H1 (cell line): ENCODE data around the gene DYRK1A. TPM values are rescaled to one million over a fixed set of nuclear protein-coding genes. Genes with fewer than 3 reads are reported as not detected.

ENCODE experiments used
- CTCF ChIA-PET: fragments of 300-600 bp; sonication (Branson Sonifier 250); formaldehyde crosslinking; loops from one replicate; lab custom pipeline; 2021; ENCODE audit not compliant: partially characterized antibody; lab: Charles Lee
- POLR2A ChIA-PET: fragments of 300-600 bp; sonication (Branson Sonifier 250); formaldehyde crosslinking; loops from one replicate; lab custom pipeline; 2021; ENCODE audit warnings: inconsistent platforms; ENCODE audit not compliant: partially characterized antibody; lab: Charles Lee
- DNase-seq, 2 experiments: peaks; one replicate each; pipeline versions ENCODE4 v3.0.0 to v3.0.0-alpha.2; 2010 to 2022; ENCODE audit warnings: low spot score in 2 of 2, low read depth in 1 of 2, mixed read lengths in 1 of 2
- FAIRE-seq: peaks from 2 replicates; lab custom pipeline; 2011; peaks lifted over from hg19 to GRCh38; lab: Jason Lieb, UNC
- H2AFZ ChIP-seq: 2 replicates; pipeline ENCODE4 v1.8.1; 2012; ENCODE audit warnings: low read length, inconsistent platforms
- H2AK5ac ChIP-seq: 2 replicates; pipeline ENCODE4 v1.6.1; 2013; ENCODE audit warnings: low read depth, low read length
- H2BK120ac ChIP-seq: replicated peaks from 2 replicates; pipeline ENCODE3; 2013; ENCODE audit warnings: low read depth, low read length, inconsistent platforms
- H2BK12ac ChIP-seq: 2 replicates; pipeline ENCODE4 v1.6.1; 2013; ENCODE audit warnings: low read depth, low read length
- H2BK15ac ChIP-seq: 2 replicates; pipeline ENCODE4 v1.6.1; 2013; ENCODE audit warnings: low read length
- H2BK20ac ChIP-seq: 2 replicates; pipeline ENCODE4 v1.6.1; 2013; ENCODE audit warnings: low read length
- H2BK5ac ChIP-seq: 2 replicates; pipeline ENCODE4 v1.6.1; 2013; ENCODE audit warnings: low read depth, low read length
- H3K14ac ChIP-seq: 2 replicates; pipeline ENCODE4 v1.6.1; 2013; ENCODE audit warnings: inconsistent platforms; ENCODE audit not compliant: insufficient read length
- H3K18ac ChIP-seq: 2 replicates; pipeline ENCODE4 v1.6.1; 2013; ENCODE audit warnings: low read length; ENCODE audit errors: extremely low read depth
- H3K23ac ChIP-seq: 2 replicates; pipeline ENCODE4 v1.6.1; 2013; ENCODE audit warnings: inconsistent platforms; ENCODE audit not compliant: insufficient read length
- H3K23me2 ChIP-seq: 2 replicates; pipeline ENCODE4 v1.6.1; 2013; ENCODE audit warnings: low read depth, low read length
- H3K27ac ChIP-seq: 2 replicates; pipeline ENCODE4 v1.6.1; 2011; ENCODE audit warnings: low read depth, low read length, inconsistent platforms
- H3K27me3 ChIP-seq, 4 experiments: replicated peaks in 1 of 4; 1 replicate in 1 of 4; 2 replicates in 3 of 4; pipeline versions ENCODE4 v1.6.1 to v1.8.1; 2011 to 2013; ENCODE audit warnings: low read length in 3 of 4, mild to moderate bottlenecking in 3 of 4, inconsistent platforms in 2 of 4, mixed read lengths in 2 of 4, moderate library complexity in 1 of 4; ENCODE audit not compliant: control insufficient read depth in 3 of 4, insufficient read depth in 3 of 4; ENCODE audit errors: extremely low read depth in 1 of 4
- H3K36me3 ChIP-seq, 4 experiments: 2 replicates each; pipeline versions ENCODE4 v1.6.1 to v1.8.1; 2011 to 2013; ENCODE audit warnings: mild to moderate bottlenecking in 4 of 4, low read length in 3 of 4, moderate library complexity in 2 of 4, control low read depth in 1 of 4, inconsistent platforms in 1 of 4; ENCODE audit not compliant: insufficient read depth in 4 of 4, control insufficient read depth in 2 of 4
- H3K4ac ChIP-seq: replicated peaks from 2 replicates; pipeline ENCODE3; 2013; ENCODE audit warnings: low read length, low read depth, mixed read lengths, inconsistent platforms; ENCODE audit not compliant: insufficient read length
- H3K4me1 ChIP-seq, 4 experiments: replicated peaks in 1 of 4; 1 replicate in 1 of 4; 2 replicates in 3 of 4; pipeline versions ENCODE4 v1.6.1 to v1.8.1; 2011 to 2013; ENCODE audit warnings: low read length in 3 of 4, inconsistent platforms in 2 of 4, mixed read lengths in 1 of 4; ENCODE audit not compliant: insufficient read depth in 4 of 4, control insufficient read depth in 3 of 4
- H3K4me2 ChIP-seq, 2 experiments: 2 replicates each; pipeline versions ENCODE4 v1.6.1 to v1.8.1; 2011 to 2013; ENCODE audit warnings: low read depth in 2 of 2, low read length in 2 of 2, control low read depth in 1 of 2, inconsistent platforms in 1 of 2, mild to moderate bottlenecking in 1 of 2; ENCODE audit not compliant: insufficient read depth in 1 of 2
- H3K4me3 ChIP-seq, 4 experiments: fragments of 200-600, 300-600 bp in 1 of 4; sonication (generic), shearing (Covaris generic), sonication (Bioruptor Twin) in 1 of 4; 2 replicates each; pipeline versions ENCODE4 v1.5.1 to v1.8.1; 2011 to 2016; ENCODE audit warnings: low read length in 4 of 4, low read depth in 3 of 4, control low read depth in 2 of 4, inconsistent platforms in 2 of 4, mild to moderate bottlenecking in 2 of 4, mixed read lengths in 1 of 4, moderate library complexity in 1 of 4; ENCODE audit not compliant: insufficient read depth in 2 of 4; ENCODE audit errors: extremely low read depth in 1 of 4
- H3K56ac ChIP-seq: replicated peaks from 2 replicates; pipeline ENCODE3; 2013; ENCODE audit warnings: low read depth, mild to moderate bottlenecking, mixed read lengths, low read length, inconsistent platforms; ENCODE audit not compliant: insufficient read length
- H3K79me1 ChIP-seq: 2 replicates; pipeline ENCODE4 v1.6.1; 2013; ENCODE audit warnings: low read depth, low read length, control low read depth
- H3K79me2 ChIP-seq, 2 experiments: 2 replicates each; pipeline versions ENCODE4 v1.6.1 to v1.8.1; 2012 to 2013; ENCODE audit warnings: low read length in 2 of 2, mild to moderate bottlenecking in 2 of 2, inconsistent platforms in 1 of 2; ENCODE audit not compliant: insufficient read depth in 2 of 2, control insufficient read depth in 1 of 2
- H3K9ac ChIP-seq, 4 experiments: replicated peaks in 1 of 4; 1 replicate in 1 of 4; 2 replicates in 3 of 4; pipeline versions ENCODE4 v1.6.1 to v1.8.1; 2011 to 2013; ENCODE audit warnings: low read depth in 3 of 4, low read length in 3 of 4, control low read depth in 2 of 4, mild to moderate bottlenecking in 2 of 4, moderate library complexity in 2 of 4, inconsistent platforms in 1 of 4; ENCODE audit errors: extremely low read depth in 1 of 4
- H3K9me3 ChIP-seq, 2 experiments: 2 replicates each; pipeline versions ENCODE4 v1.6.1 to v1.8.1; 2012 to 2013; ENCODE audit warnings: mild to moderate bottlenecking in 2 of 2, moderate library complexity in 2 of 2, control low read depth in 1 of 2, inconsistent platforms in 1 of 2, low read depth in 1 of 2, low read length in 1 of 2, mixed read lengths in 1 of 2; ENCODE audit not compliant: insufficient read depth in 2 of 2
- H4K20me1 ChIP-seq, 2 experiments: replicated peaks in 1 of 2; 2 replicates each; pipeline versions ENCODE3 to v1.8.1; 2011 to 2013; ENCODE audit warnings: inconsistent platforms in 2 of 2, low read length in 2 of 2, mild to moderate bottlenecking in 1 of 2; ENCODE audit not compliant: insufficient read depth in 2 of 2, control insufficient read depth in 1 of 2
- H4K5ac ChIP-seq: 2 replicates; pipeline ENCODE4 v1.6.1; 2013; ENCODE audit warnings: low read length, low read depth, mixed read lengths, inconsistent platforms; ENCODE audit not compliant: insufficient read length
- H4K8ac ChIP-seq: 2 replicates; pipeline ENCODE4 v1.8.0; 2013; ENCODE audit warnings: mild to moderate bottlenecking, moderate library complexity, low read length, inconsistent platforms; ENCODE audit not compliant: insufficient read depth; ENCODE audit errors: extremely low read depth
- H4K91ac ChIP-seq: replicated peaks from 2 replicates; pipeline ENCODE3; 2013; ENCODE audit warnings: low read length, mixed read lengths, inconsistent platforms; ENCODE audit not compliant: insufficient read length
- HDAC2 ChIP-seq, 2 experiments: fragments of 300-600 bp in 1 of 2; sonication (generic) in 1 of 2; IDR thresholded peaks; 2 replicates each; pipeline ENCODE4 v1.6.1; 2011 to 2012; ENCODE audit warnings: low read depth in 2 of 2, low read length in 2 of 2, mild to moderate bottlenecking in 2 of 2, moderate library complexity in 2 of 2, borderline replicate concordance in 1 of 2, inconsistent platforms in 1 of 2
- JUND ChIP-seq: IDR thresholded peaks from 2 replicates; pipeline ENCODE4 v1.6.1; 2011; ENCODE audit warnings: mild to moderate bottlenecking, improper control_type of control experiment, low read length
- USF2 ChIP-seq: IDR thresholded peaks from 2 replicates; pipeline ENCODE4 v1.6.1; 2011; ENCODE audit warnings: low read length, improper control_type of control experiment
- WGBS, 2 experiments: shearing (Covaris generic) in 1 of 2; methylation state at CpG; one replicate each; pipeline versions ENCODE4 v1.1.6 to v1.1.7; 2013 to 2015; ENCODE audit warnings: low lambda C conversion rate in 2 of 2, mixed read lengths in 2 of 2, inconsistent platforms in 1 of 2, low coverage in 1 of 2, missing lambda C conversion rate in 1 of 2; ENCODE audit not compliant: insufficient replicate concordance in 2 of 2, insufficient coverage in 1 of 2, insufficient read length in 1 of 2; ENCODE audit errors: extremely low coverage in 1 of 2, missing lambda C conversion rate in 1 of 2; 5-methylcytosine and 5-hydroxymethylcytosine counted together
- polyA plus RNA-seq, 7 experiments: library from polyadenylated mRNA; depleted of rRNA in 3 of 7; stranded (reverse) in 5 of 7; unstranded in 2 of 7; fragments of >200 nt in 5 of 7; fragments of 200-250 nt in 2 of 7; gene quantifications; 1 replicate in 5 of 7; 2 replicates in 1 of 7; 4 replicates in 1 of 7; pipeline versions ENCODE4 v1.2.1 to v1.2.3, GENCODE V29; 2011 to 2013; ENCODE audit warnings: missing spikeins in 2 of 7, mixed read lengths in 2 of 7
- total RNA-seq: library from RNA; stranded (reverse); fragmentation: NEBNext Ultra II Directional; extraction: Animal tissue kit (Norgen Biotek cat#: 25700); gene quantifications from 2 replicates; pipeline ENCODE4 v1.2.1, GENCODE V29; 2021

The DYRK1A gene
- total and polyA plus RNA-seq, 2 of the 8 experiments (the other 6 are each of a cell fraction or from before 2014, with no cell fraction given): 61.1 to 62.2 TPM

- Histone ChIP-seq H3K4me1 (no peaks in the 10 kb centered on the region; a peak in 2 of 7 replicates), H2BK5ac (no peak overlapping the region), H3K4me2 (no peak overlapping the region), H2AK5ac (no peak overlapping the region), H3K27ac (no peak overlapping the region), H3K36me3 (no peaks in the 10 kb centered on the region), H3K9me3 (peaks cover 0 to 2% of the 10 kb centered on the region in 2 experiments; a peak in 2 of 4 replicates), H3K23ac (no peak overlapping the region), H3K27me3 (no peaks in the 10 kb centered on the region), H2BK20ac (peak overlapping the region; percentile 62; the same call in 1 of the 2 replicates), H2BK15ac (0 out of 2 replicates have a peak overlapping the region, but pooled peaks have one; percentile 32), H3K14ac (no peak overlapping the region), H2BK120ac (no peak overlapping the region), H4K20me1 (no peaks in the 10 kb centered on the region), H3K56ac (no peak overlapping the region), H3K18ac (no peak overlapping the region), H4K91ac (no peak overlapping the region), H4K5ac (no peak overlapping the region), H3K79me1 (no peaks in the 10 kb centered on the region), H3K79me2 (no peaks in the 10 kb centered on the region), H3K9ac (no peak overlapping the region), H2BK12ac (peak overlapping the region; percentile 71; the same call in 1 of the 2 replicates), H3K4me3 (no peak overlapping the region), H2AFZ (no peak overlapping the region), H4K8ac (no peak overlapping the region), H3K4ac (no peak overlapping the region), H3K23me2 (no peaks in the 10 kb centered on the region; the same call in 1 of the 2 replicates)
- DNase-seq (peak; percentile 10 to 47), FAIRE-seq (no peak)
- POLR2A ChIA-PET: interaction anchor here (0.8 kb wide), 1 partner anchor 9 kb away, joined by 3 read pairs; no protein-coding TSS in a partner anchor
- CTCF ChIA-PET: interaction anchor here (0.8 kb wide), 1 partner anchor 163 kb away, joined by 3 read pairs; no protein-coding TSS in a partner anchor
- 83% methylated on average over 20 of the region's 20 CpGs; no CpG with 5 or more reads in 1 of the 2 experiments for WGBS, 2 experiments
- TF ChIP-seq JUND (no peak), HDAC2 (IDR thresholded peaks at IDR 0.05; ENCODE audit: borderline replicate concordance in 1 of 2, low read depth in 2 of 2, low read length in 2 of 2) (no peak), USF2 (no peak)
Measured at GRCh38 chr21:37532868-37533780, 166.6 kb downstream of the DYRK1A start.
